Lower lobe of right lung (tissue), 2 donors: ENCODE data around the gene BRAF. TPM values are rescaled to one million over a fixed set of nuclear protein-coding genes. Genes with fewer than 3 reads are reported as not detected.
"Not testable (repeated sequence)": the region's sequence is repeated elsewhere in the genome, so short reads cannot be mapped to it uniquely, and the experiment has no call there.

Source experiments
- ATAC-seq, 2 donors: fragments of 200-7000 bp; cut with Tn5 transposase; one replicate each; pipeline ENCODE4 v1.9.1; 2020 to 2022; ENCODE audit warnings: mild to moderate bottlenecking in 2 of 2, moderate library complexity in 2 of 2
- DNase-seq: peaks from one replicate; pipeline ENCODE4 v3.0.0-alpha.2; 2020
- H3K27ac ChIP-seq: fragments of 200-600 bp; one replicate; pipeline ENCODE4 v1.8.0; 2022
- H3K27me3 ChIP-seq: fragments of 200-600 bp; one replicate; pipeline ENCODE4 v1.8.0; 2022; ENCODE audit warnings: low read depth
- H3K36me3 ChIP-seq: fragments of 200-600 bp; one replicate; pipeline ENCODE4 v1.8.0; 2022; ENCODE audit warnings: mild to moderate bottlenecking
- H3K4me1 ChIP-seq: fragments of 200-600 bp; one replicate; pipeline ENCODE4 v1.8.0; 2022
- H3K4me3 ChIP-seq: fragments of 200-600 bp; one replicate; pipeline ENCODE4 v1.8.0; 2022; ENCODE audit warnings: mild to moderate bottlenecking
- H3K9me3 ChIP-seq: fragments of 200-600 bp; one replicate; pipeline ENCODE4 v1.8.0; 2022
- intact Hi-C: fragments of 100-400 bp; cut with DNase I; formaldehyde crosslinking; loops from one replicate; pipeline ENCODE4 v1.11.0; 2022
- total RNA-seq: library from RNA; stranded (reverse); fragmentation: NEBNext Ultra II Directional; extraction: Animal tissue kit (Norgen Biotek cat#: 25700); gene quantifications from one replicate; pipeline ENCODE4 v1.2.1, GENCODE V29; 2021
- TF ChIP-seq, protein P1 (sequence below): fragments of 200-600 bp; IDR thresholded peaks from one replicate; pipeline ENCODE4 v1.8.0; 2022; ENCODE audit warnings: antibody characterized with exemption, mild to moderate bottlenecking
- donor health status: DM: no; HTN: yes; CAD: no; lungs with severe emphysema.

BRAF gene
- total RNA-seq, 1 donor from 2014 or later = 43.0 TPM

DNA sequence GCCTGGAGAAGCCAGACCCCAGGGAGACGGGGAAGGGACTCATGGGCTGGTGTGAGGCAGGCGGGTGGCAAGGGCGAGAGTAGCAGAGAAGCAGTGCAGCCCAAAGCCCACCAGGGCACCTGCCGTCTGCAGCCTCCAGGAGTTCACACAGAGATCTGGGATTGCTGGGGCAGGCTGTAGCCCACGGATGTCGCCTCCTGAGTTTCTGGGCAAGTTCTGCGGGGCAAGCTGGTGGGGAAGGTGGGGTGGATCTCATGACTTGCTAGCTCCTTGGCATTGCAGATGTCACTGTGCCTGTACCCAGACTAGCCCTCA is 246.0 kb downstream of the BRAF start:
- intact Hi-C loops = no loop called here
- H3K36me3 ChIP-seq = peaks cover 45% of the 10 kb centered on the region
- ATAC-seq (no peak), DNase-seq (no peak)
- no peaks in the 10 kb centered on the region for H3K27me3 ChIP-seq
- TF ChIP-seq, protein P1, sequence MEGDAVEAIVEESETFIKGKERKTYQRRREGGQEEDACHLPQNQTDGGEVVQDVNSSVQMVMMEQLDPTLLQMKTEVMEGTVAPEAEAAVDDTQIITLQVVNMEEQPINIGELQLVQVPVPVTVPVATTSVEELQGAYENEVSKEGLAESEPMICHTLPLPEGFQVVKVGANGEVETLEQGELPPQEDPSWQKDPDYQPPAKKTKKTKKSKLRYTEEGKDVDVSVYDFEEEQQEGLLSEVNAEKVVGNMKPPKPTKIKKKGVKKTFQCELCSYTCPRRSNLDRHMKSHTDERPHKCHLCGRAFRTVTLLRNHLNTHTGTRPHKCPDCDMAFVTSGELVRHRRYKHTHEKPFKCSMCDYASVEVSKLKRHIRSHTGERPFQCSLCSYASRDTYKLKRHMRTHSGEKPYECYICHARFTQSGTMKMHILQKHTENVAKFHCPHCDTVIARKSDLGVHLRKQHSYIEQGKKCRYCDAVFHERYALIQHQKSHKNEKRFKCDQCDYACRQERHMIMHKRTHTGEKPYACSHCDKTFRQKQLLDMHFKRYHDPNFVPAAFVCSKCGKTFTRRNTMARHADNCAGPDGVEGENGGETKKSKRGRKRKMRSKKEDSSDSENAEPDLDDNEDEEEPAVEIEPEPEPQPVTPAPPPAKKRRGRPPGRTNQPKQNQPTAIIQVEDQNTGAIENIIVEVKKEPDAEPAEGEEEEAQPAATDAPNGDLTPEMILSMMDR = no peak
- H3K4me1 ChIP-seq = peaks cover 27% of the 10 kb centered on the region
- H3K9me3 ChIP-seq = no peaks in the 10 kb centered on the region
- H3K27ac ChIP-seq = no peak overlapping the region
- no peak overlapping the region for H3K4me3 ChIP-seq

DNA sequence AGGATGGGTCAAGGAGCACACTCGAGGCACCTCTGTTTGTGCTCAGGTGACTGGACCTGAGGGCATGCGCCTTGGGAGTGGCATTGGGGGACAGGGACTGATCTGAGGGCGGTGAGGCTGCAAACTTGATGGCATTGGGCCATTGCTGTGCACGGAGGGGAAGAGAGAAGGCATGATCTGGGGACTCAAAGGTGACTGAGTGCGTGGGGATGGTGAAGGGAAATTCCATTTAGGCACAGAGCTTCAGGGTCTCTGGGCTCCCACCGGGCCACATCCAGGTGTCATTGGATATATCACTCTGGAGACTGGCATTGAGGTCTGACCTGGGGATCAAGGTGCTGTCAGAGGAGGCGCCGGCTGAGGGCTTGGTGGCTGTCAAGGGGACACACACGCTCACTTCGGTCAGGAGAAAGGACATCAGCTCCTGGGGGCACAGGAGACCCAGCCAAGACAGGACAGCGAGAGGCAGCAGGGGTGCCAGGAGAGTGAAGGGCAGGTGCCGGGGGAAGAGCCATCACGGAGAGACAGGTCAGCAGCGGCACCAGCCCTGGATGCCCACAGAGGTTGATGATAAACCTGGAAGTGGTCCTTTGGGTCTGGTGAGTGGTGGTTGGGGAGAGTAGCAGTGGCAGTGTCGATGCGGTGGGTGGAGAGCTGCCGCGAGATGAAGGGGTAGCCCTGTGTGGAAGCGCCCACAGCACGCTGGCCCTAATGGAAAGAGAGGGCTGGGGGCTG is 246.5 kb downstream of the BRAF start:
- Histone ChIP-seq H3K27me3 (no peaks in the 10 kb centered on the region), H3K4me1 (peaks cover 32% of the 10 kb centered on the region), H3K27ac (no peak overlapping the region), H3K9me3 (no peaks in the 10 kb centered on the region), H3K36me3 (peaks cover 41% of the 10 kb centered on the region), H3K4me3 (no peak overlapping the region)
- TF ChIP-seq, protein P1 = no peak
- ATAC-seq = no peak
- no peak for DNase-seq
- intact Hi-C loops = no loop called here

DNA sequence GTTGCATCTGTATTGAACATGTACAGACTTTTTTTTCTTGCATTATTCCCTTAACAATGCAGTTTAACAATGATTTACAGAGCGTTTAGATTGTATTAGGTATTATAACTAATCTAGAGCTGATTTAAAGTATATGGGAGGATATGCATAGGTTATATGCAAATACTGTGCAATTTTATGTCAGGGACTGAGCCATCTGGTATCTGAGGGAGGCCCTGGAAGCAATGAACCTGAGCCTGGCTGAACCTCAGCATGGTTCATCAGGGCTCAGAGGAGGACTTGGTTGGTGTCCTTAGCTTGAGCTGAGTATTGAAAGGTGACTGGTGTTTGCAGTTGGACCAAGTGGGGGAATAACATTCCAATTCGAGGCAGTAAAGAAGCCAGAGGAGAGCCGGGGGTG is 247.2 kb downstream of the BRAF start:
- H3K36me3 ChIP-seq = peaks cover 35% of the 10 kb centered on the region
- no peaks in the 10 kb centered on the region for H3K9me3 ChIP-seq
- ATAC-seq (no peak), DNase-seq (no peak)
- TF ChIP-seq, protein P1 = no peak
- intact Hi-C loops = no loop called here
- peaks cover 32% of the 10 kb centered on the region for H3K4me1 ChIP-seq
- no peak overlapping the region for H3K27ac ChIP-seq
- no peak overlapping the region for H3K4me3 ChIP-seq
- H3K27me3 ChIP-seq = no peaks in the 10 kb centered on the region

DNA sequence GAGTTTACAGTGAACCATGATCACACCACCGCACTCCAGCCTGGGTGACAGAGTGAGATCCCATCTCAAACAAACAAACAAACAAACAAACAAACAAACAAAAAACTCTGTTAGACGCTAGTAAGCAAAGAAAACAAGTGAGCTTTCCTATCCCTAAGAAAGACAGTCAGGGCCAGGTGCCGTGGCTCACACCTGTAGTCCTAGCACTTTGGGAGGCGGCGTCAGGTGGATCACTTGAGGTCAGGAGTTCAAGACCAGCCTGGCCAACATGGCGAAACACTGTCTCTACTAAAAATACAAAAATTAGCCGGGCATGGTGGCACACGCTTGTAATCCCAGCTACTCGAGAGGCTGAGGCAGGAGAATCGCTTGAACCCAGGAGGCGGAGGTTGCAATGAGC is 247.8 kb downstream of the BRAF start:
- ATAC-seq, H3K9me3 ChIP-seq, H3K27ac ChIP-seq, intact Hi-C loops, DNase-seq, H3K4me3 ChIP-seq, H3K27me3 ChIP-seq: not testable (repeated sequence)
- Histone ChIP-seq H3K36me3 (peaks cover 30% of the 10 kb centered on the region), H3K4me1 (peaks cover 37% of the 10 kb centered on the region)

DNA sequence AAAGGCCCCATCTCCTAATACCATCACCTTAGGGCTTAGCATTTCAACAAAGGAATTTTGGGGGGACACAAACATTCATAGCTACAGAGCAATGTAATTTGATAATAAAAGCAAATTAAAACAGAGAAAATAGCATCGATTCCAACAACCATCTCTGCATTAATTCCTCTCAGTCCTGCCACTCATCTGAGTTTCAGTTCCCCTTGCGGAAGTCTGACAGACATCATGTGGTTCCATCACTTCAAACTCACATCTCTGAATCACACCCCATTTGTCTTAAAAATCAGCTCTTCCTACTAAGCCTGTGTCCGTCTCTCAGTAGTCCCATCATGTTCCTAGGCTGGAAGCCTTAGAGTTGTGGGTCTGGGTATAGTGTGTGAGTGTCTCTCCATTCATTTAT is 248.4 kb downstream of the BRAF start:
- no peak overlapping the region for H3K4me3 ChIP-seq
- DNase-seq (no peak), ATAC-seq (no peak)
- H3K27ac ChIP-seq = no peak overlapping the region
- no peaks in the 10 kb centered on the region for H3K9me3 ChIP-seq
- no peaks in the 10 kb centered on the region for H3K27me3 ChIP-seq
- H3K36me3 ChIP-seq = peaks cover 23% of the 10 kb centered on the region
- TF ChIP-seq, protein P1 = no peak
- intact Hi-C loops = no loop called here
- peaks cover 37% of the 10 kb centered on the region for H3K4me1 ChIP-seq

DNA sequence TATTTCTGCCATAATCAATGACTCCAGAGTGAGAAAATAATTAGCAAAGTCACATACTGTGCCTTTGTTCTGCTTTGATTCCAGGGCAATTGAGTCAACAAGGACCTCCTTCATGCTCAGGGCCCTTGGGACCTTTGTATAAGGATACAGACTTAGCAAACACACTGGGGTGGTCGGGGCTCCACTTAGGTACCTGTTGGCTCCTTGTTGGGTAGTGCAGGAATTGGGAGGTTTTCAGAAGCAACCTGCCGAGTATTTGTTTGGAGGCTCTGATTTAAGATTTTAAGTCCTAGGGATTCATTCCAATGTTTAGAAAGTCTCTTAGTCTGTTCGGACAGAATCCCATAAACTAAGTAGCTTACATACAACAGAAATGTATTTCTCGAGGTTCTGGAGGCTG is 249.0 kb downstream of the BRAF start:
- H3K4me1 ChIP-seq = peaks cover 37% of the 10 kb centered on the region
- H3K27ac ChIP-seq = no peak overlapping the region
- no peaks in the 10 kb centered on the region for H3K27me3 ChIP-seq
- H3K36me3 ChIP-seq = peaks cover 17% of the 10 kb centered on the region
- ATAC-seq = no peak
- intact Hi-C loops = no loop called here
- no peak for DNase-seq
- H3K9me3 ChIP-seq = no peaks in the 10 kb centered on the region
- TF ChIP-seq, protein P1 = no peak
- no peak overlapping the region for H3K4me3 ChIP-seq
